Astrocyte (in vitro differentiated cells and primary cell): ENCODE measurements around the gene PHC2. TPM values are rescaled to one million over a fixed set of nuclear protein-coding genes. Genes with fewer than 3 reads are reported as not detected.
A peak's percentile ranks its signal among the peaks of the same experiment; 100 is the strongest.

Experiments used
- DNase-seq: peaks from one replicate; pipeline ENCODE4 v3.0.0-alpha.2; 2010; ENCODE audit warnings: low read depth
- FAIRE-seq: peaks from 2 replicates; lab custom pipeline; 2011; peaks lifted over from hg19 to GRCh38; lab: Jason Lieb, UNC
- H2AFZ ChIP-seq: 2 replicates; pipeline ENCODE4 v1.6.0; 2012; ENCODE audit warnings: low read depth, low read length, inconsistent platforms
- H3K27ac ChIP-seq: 2 replicates; pipeline ENCODE4 v1.5.1; 2011; ENCODE audit warnings: low read depth, low read length, inconsistent platforms
- H3K27me3 ChIP-seq: 2 replicates; pipeline ENCODE4 v1.6.0; 2011; ENCODE audit warnings: low read length, inconsistent platforms; ENCODE audit not compliant: insufficient read depth
- H3K36me3 ChIP-seq: 2 replicates; pipeline ENCODE4 v1.5.1; 2011; ENCODE audit warnings: low read length, inconsistent platforms; ENCODE audit not compliant: insufficient read depth
- H3K4me1 ChIP-seq: 2 replicates; pipeline ENCODE4 v1.5.1; 2011; ENCODE audit warnings: low read length, inconsistent platforms; ENCODE audit not compliant: insufficient read depth
- H3K4me2 ChIP-seq: 2 replicates; pipeline ENCODE4 v1.6.0; 2012; ENCODE audit warnings: low read length, inconsistent platforms
- H3K4me3 ChIP-seq: 2 replicates; pipeline ENCODE4 v1.5.1; 2011; ENCODE audit warnings: low read depth, mild to moderate bottlenecking, low read length, inconsistent platforms; ENCODE audit not compliant: insufficient read depth
- H3K79me2 ChIP-seq: 2 replicates; pipeline ENCODE4 v1.6.0; 2012; ENCODE audit warnings: mild to moderate bottlenecking, low read length, inconsistent platforms; ENCODE audit not compliant: insufficient read depth
- H3K9ac ChIP-seq: 2 replicates; pipeline ENCODE4 v1.6.0; 2012; ENCODE audit warnings: mild to moderate bottlenecking, low read length, inconsistent platforms
- H3K9me3 ChIP-seq: 2 replicates; pipeline ENCODE4 v1.5.1; 2012; ENCODE audit warnings: low read depth, mild to moderate bottlenecking, low read length, inconsistent platforms; ENCODE audit not compliant: insufficient read depth
- H4K20me1 ChIP-seq: 2 replicates; pipeline ENCODE4 v1.6.0; 2012; ENCODE audit warnings: low read length, inconsistent platforms; ENCODE audit not compliant: insufficient read depth
- H3K27ac Mint-ChIP-seq: one replicate; pipeline ENCODE4 v1.8.0; 2021; ENCODE audit warnings: mild to moderate bottlenecking, mixed read lengths; ENCODE audit not compliant: unreplicated experiment
- H3K27me3 Mint-ChIP-seq: one replicate; pipeline ENCODE4 v1.8.0; 2021; ENCODE audit warnings: low read depth, mixed read lengths; ENCODE audit not compliant: unreplicated experiment
- H3K36me3 Mint-ChIP-seq: one replicate; pipeline ENCODE4 v1.8.0; 2021; ENCODE audit warnings: low read depth, mixed read lengths; ENCODE audit not compliant: unreplicated experiment
- H3K4me1 Mint-ChIP-seq: one replicate; pipeline ENCODE4 v1.8.0; 2021; ENCODE audit warnings: low read depth, mixed read lengths; ENCODE audit not compliant: unreplicated experiment
- H3K4me3 Mint-ChIP-seq: one replicate; pipeline ENCODE4 v1.8.0; 2021; ENCODE audit warnings: mild to moderate bottlenecking, moderate library complexity, mixed read lengths; ENCODE audit not compliant: unreplicated experiment
- H3K9me3 Mint-ChIP-seq: one replicate; pipeline ENCODE4 v1.8.0; 2021; ENCODE audit warnings: mild to moderate bottlenecking, mixed read lengths; ENCODE audit not compliant: unreplicated experiment
- EZH2 ChIP-seq: IDR thresholded peaks from 2 replicates; pipeline ENCODE4 v1.6.1; 2012; ENCODE audit warnings: mild to moderate bottlenecking, low read length, inconsistent platforms; ENCODE audit not compliant: insufficient read depth
- total RNA-seq: library from RNA; stranded (reverse); gene quantifications from 2 replicates; pipeline ENCODE4 v1.2.1, GENCODE V29; 2021
- TF ChIP-seq, protein P1 (sequence below): IDR thresholded peaks from 2 replicates; pipeline ENCODE4 v1.5.1; 2011; ENCODE audit warnings: low read depth, mild to moderate bottlenecking, inconsistent platforms, low read length, moderate library complexity; ENCODE audit not compliant: insufficient read depth

PHC2 gene
- total RNA-seq, 1 donor from 2014 or later, result 113 TPM

DNA sequence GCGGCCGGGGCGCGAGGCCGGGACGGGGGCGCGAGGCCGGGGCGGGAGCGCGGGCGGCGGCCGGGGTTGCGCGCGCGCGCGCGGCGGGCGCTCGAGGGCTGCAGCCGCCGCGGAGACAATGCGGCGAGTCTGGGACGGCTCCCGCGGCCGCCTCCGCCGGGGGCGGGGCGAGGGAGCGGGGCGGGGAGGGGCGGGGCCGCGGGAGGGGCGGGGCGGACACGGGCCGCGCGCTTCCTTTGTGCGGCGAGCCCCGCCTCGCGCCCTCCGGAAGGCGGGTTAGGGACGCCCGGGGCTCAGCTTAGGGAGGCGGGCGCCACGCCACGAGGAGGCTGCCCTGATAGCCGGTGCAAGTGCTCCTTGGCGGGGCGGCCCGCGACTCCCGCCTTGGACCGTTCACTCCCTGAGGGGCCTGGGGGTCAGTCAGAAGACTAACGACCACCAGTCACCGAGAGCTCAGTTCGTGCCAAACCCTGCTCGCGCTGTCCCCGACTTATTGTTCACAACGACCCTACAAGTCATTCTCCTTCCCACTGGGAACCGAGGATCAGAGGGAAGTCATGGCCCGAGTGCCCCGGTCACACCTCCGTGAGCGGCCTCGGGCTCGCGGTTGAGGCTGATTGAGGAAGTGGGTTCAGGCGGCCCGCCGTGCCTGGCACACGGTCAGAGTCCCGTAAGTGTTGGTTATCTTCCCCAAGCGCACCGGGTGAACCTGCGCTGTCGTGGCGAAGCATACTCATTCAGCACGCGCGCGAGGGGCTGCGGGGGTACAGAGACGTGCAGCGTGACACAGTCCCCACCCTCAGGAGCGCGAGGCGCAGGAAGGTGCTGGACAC is 80.9 kb downstream of the PHC2 start:
- TF ChIP-seq, protein P1, sequence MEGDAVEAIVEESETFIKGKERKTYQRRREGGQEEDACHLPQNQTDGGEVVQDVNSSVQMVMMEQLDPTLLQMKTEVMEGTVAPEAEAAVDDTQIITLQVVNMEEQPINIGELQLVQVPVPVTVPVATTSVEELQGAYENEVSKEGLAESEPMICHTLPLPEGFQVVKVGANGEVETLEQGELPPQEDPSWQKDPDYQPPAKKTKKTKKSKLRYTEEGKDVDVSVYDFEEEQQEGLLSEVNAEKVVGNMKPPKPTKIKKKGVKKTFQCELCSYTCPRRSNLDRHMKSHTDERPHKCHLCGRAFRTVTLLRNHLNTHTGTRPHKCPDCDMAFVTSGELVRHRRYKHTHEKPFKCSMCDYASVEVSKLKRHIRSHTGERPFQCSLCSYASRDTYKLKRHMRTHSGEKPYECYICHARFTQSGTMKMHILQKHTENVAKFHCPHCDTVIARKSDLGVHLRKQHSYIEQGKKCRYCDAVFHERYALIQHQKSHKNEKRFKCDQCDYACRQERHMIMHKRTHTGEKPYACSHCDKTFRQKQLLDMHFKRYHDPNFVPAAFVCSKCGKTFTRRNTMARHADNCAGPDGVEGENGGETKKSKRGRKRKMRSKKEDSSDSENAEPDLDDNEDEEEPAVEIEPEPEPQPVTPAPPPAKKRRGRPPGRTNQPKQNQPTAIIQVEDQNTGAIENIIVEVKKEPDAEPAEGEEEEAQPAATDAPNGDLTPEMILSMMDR, result no peak
- no peak for TF ChIP-seq EZH2
- H3K9me3 ChIP-seq, result no peaks in the 10 kb centered on the region
- peak overlapping the region; percentile 99 for H3K4me2 ChIP-seq
- H3K36me3 ChIP-seq, result peaks cover under 1% of the 10 kb centered on the region
- H4K20me1 ChIP-seq, result peaks cover 33% of the 10 kb centered on the region
- H3K27ac ChIP-seq, result peak overlapping the region; percentile 87
- peaks cover 34% of the 10 kb centered on the region for H3K4me1 ChIP-seq
- Mint-ChIP-seq H3K9me3 (no peaks in the 10 kb centered on the region), H3K36me3 (peaks cover 16% of the 10 kb centered on the region), H3K27ac (peak overlapping the region; percentile 68), H3K4me1 (peaks cover 31% of the 10 kb centered on the region), H3K4me3 (peak overlapping the region; percentile 86), H3K27me3 (peaks cover 3% of the 10 kb centered on the region)
- DNase-seq, result peak; percentile 47
- no peak for FAIRE-seq
- peak overlapping the region; percentile 91 for H2AFZ ChIP-seq
- no peaks in the 10 kb centered on the region for H3K27me3 ChIP-seq
- H3K4me3 ChIP-seq, result peak overlapping the region; percentile 94
- H3K9ac ChIP-seq, result peak overlapping the region; percentile 89
- H3K79me2 ChIP-seq, result peaks cover 45% of the 10 kb centered on the region

DNA sequence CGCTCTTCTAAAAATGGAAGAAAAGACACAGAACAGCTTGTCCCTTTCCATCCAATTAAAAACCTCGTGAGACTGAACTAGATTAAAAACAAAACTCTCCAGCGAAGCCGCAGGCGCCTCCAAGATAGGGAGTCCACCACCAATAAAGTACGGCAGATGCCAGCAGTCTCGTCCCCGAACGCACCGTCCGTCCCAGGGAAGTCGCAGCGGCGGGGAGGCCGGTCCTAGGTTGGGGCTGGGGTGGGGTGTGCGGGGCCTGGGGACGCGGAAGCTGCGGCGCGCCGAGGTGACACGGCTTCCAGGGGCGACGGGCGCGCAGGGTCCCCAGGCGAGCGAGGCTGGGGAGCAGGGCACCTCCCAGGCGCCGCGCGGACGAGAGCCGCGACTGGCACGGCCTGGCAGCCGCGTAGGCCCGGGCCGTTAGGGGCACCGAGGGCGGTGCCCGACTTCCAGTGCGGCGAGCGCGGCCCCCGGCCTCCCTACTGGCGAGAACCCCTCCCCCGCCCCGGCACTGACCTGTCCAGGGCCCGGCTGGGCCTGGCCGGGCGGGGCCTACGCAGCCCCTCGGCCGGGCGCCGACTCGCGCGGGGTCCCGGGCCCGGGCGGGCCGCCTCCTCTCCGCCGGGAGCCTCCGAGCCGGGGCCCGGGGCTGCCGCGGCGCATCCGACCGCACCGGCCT is 81.7 kb downstream of the PHC2 start:
- Histone ChIP-seq H3K79me2 (peaks cover 53% of the 10 kb centered on the region), H3K9me3 (no peaks in the 10 kb centered on the region), H3K4me2 (peak overlapping the region; percentile 93), H2AFZ (no peak overlapping the region), H3K36me3 (peaks cover 6% of the 10 kb centered on the region), H3K9ac (peak overlapping the region; percentile 89), H3K4me3 (peak overlapping the region; percentile 94), H4K20me1 (peaks cover 39% of the 10 kb centered on the region), H3K4me1 (peaks cover 42% of the 10 kb centered on the region), H3K27ac (peak overlapping the region; percentile 87), H3K27me3 (no peaks in the 10 kb centered on the region)
- peak overlapping the region; percentile 96 for H3K27ac Mint-ChIP-seq
- TF ChIP-seq EZH2, result no peak
- H3K9me3 Mint-ChIP-seq, result no peaks in the 10 kb centered on the region
- peaks cover 3% of the 10 kb centered on the region for H3K27me3 Mint-ChIP-seq
- peaks cover 10% of the 10 kb centered on the region for H3K36me3 Mint-ChIP-seq
- H3K4me3 Mint-ChIP-seq, result peak overlapping the region; percentile 86
- H3K4me1 Mint-ChIP-seq, result peaks cover 38% of the 10 kb centered on the region
- DNase-seq, result no peak
- FAIRE-seq, result no peak

DNA sequence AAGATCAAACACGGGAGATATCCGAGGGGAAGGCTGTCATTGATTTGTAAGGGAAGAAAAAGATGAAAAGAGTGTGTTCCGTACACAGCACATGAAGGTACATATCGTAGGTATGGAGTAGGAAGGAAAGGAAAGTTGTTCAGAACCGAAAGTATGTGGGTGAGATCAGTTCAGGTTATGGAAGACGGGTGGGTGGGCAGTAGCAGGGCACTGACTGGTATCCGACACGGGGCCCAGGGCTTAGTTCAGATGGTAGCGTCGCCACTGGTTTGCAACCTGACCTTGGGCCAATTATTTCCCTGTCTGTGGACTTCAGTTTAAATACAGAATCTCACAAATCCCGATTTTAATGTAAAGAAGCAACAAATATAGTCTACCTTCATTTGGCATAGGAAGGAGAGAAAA is 82.2 kb downstream of the PHC2 start:
- H3K36me3 ChIP-seq, result peaks cover 12% of the 10 kb centered on the region
- H3K9me3 ChIP-seq, result no peaks in the 10 kb centered on the region
- peaks cover 43% of the 10 kb centered on the region for H3K4me1 Mint-ChIP-seq
- H3K27me3 ChIP-seq, result no peaks in the 10 kb centered on the region
- no peak overlapping the region for H2AFZ ChIP-seq
- H3K9ac ChIP-seq, result peak overlapping the region; percentile 89
- peaks cover 3% of the 10 kb centered on the region for H3K27me3 Mint-ChIP-seq
- peak overlapping the region; percentile 93 for H3K4me2 ChIP-seq
- peaks cover 58% of the 10 kb centered on the region for H3K79me2 ChIP-seq
- TF ChIP-seq, protein P1, result no peak
- no peak for TF ChIP-seq EZH2
- H3K27ac Mint-ChIP-seq, result peak overlapping the region; percentile 96
- H3K4me3 ChIP-seq, result peak overlapping the region; percentile 94
- H4K20me1 ChIP-seq, result peaks cover 45% of the 10 kb centered on the region
- FAIRE-seq (no peak), DNase-seq (no peak)
- H3K9me3 Mint-ChIP-seq, result no peaks in the 10 kb centered on the region
- H3K4me3 Mint-ChIP-seq, result peak overlapping the region; percentile 86
- peak overlapping the region; percentile 87 for H3K27ac ChIP-seq
- H3K36me3 Mint-ChIP-seq, result peaks cover 6% of the 10 kb centered on the region
- H3K4me1 ChIP-seq, result peaks cover 47% of the 10 kb centered on the region
